ENCODE measurements around the gene ALAD.

- TF ChIP-seq CTCF (IDR thresholded peaks at IDR 0.05) (no peak), POLR2A (IDR thresholded peaks at IDR 0.05) (no peak)
Observed at GRCh38 chr9:113337714-113338113, 63.4 kb downstream of the ALAD start.
